NOMO-1 treated with DMSO at 0.1 percent for 48 hours (cell line): ENCODE results near the gene LLGL2.

Experiments
- DNase-seq: peaks from one replicate; lab custom pipeline; 2025; ENCODE audit not compliant: unreplicated experiment; lab: John Stamatoyannopoulos, UW

The LLGL2 gene

DNA sequence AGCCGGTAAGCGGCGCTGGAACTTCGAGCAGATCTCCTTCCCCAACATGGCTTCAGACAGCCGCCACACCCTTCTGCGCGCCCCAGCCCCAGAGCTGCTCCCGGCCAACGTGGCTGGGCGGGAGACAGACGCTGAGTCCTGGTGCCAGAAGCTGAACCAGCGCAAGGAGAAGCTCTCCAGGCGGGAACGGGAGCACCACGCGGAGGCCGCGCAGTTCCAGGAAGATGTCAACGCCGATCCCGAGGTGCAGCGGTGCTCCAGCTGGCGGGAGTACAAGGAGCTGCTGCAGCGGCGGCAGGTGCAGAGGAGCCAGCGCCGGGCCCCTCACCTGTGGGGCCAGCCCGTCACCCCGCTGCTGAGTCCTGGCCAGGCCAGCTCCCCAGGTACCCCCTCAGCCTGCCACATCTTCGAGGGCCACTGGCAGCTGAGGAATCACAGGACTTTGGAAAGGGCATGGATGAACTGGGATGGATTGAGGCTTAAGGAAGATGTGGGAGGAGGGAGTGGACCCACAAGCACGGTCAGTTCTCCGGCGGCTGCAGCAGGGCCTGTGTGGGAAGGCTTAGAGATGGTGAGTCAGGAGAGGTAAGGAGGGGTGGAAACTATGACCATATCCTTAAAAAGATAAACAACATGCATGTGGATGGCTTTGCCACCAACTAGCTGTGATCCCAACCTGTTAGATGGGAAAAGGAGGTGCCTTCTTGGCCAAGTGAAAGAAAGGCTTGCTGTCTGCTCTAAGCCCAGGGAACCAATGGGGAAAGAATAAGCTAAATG, 3.4 kb upstream of the LLGL2 start:
- no peak for DNase-seq

DNA sequence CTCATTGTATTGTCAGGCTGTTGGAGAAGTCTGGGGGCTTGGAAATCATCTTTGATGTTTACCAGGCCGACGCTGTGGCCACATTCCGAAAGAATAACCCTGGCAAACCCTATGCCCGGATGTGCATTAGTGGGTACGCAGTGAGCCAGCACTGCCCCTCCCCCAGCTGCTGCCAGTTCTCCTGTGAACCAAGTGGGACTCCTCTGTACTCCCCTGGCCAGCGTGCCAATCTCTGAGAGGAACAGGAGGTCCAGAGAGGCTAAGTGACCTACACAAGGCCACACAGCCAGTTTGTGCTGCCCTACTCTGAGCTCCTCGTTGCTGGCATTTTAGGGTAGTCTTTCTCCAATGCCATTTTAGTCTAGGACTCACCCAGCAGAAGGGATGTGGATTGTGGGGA, 1.9 kb upstream of the LLGL2 start:
- DNase-seq = no peak

DNA sequence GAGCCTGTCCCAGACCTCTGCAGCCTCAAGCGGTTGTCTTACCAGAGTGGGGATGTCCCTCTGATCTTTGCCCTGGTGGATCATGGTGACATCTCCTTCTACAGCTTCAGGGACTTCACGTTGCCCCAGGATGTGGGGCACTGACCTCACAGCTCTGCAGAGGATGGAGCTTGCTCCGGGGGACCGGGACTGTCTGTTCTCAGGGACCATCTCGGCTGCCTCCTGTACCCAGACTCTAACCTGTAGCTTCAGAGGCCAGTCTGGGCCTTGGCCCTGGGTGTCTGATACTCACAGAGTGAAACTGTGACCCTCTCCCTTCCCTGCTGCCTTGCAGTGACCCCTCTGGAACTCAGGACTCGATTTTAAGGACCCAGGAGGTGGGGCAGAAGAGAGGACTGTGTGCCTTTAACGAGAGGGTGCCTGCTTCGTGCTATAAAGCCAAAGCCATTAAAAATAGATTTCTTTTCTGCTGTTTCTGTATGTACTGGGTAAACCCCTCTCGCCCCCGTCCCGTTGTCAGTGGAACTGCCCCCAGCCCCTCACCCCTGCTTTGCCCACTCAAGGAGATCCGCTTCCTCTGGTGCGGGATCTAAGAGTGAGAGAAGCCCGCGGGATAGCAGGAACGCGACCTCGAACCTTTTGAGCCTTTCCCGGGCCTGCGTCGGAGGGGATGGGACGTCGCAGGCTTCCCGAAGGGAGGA, 1.1 kb upstream of the LLGL2 start:
- DNase-seq = no peak

DNA sequence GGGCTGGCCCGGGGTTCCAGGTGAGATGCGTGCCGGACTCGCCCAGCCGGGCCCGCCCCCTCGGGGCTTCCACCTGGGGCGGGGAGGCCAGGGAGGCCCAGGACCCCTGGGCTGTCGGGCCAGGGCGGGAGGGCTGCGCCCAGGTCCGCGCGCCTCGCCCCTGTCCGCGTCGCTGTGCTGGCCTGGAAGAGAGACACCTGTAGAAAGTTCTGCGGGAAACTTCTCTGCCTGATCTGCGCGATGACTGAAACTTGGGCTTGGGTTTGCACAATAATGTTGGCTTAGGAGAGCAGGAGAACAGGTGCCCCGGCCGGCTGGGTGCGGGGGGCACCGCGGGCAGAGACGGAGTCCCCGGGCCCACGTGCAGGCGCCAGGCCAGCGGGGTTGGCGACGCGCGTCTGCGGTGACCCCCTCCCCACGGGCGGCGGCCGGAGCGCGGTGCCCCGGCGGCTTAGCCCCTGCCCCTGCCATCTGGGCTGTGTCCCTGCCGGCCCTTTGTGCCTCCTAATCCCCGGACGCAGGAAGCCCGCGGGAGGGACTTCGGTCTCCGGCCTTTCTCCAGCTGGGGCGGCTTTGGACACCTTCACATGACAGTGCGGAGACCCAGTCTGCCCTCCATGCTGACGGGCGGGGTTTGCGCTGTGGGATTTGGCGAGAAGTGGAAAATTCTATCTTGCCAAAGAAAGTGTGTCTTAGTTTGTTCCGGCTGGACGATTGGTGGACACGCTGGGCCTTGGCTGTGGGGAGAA, 483 bp downstream of the LLGL2 start:
- DNase-seq = no peak

DNA sequence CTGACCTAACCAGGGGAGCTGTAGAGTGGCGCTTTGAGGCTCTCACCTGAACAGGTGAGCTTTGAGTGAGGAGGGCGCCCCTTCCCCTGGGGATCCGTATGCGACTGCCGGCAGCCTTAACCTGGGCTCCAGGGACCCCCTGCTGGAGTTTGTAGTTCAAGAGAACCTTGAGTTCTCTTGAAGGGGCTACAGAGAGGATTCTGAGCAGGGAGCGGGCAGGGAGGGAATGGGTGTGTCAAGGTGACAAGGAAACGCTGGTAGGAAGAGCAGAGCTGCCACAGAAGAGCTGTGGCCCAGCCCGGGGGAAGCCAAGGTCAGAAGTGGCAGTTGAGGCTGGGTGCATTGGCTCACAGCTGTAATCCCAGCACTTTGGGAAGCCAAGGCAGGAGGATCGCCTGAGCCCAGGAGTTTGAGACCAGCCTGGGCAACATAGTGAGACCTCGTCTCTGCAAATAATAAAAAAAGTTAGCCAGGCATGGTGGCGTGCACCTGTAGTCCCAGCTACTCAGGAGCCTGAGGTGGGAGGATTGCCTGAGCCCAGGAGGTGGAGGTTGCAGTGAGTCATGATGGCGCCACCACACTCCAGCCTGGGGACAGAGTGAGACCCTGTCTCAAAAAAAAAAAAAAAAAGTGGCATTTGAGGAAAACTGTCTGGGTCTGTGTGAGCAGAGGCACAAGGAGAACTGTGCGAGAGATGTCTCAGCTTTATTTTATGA, 1.2 kb downstream of the LLGL2 start:
- no peak for DNase-seq

DNA sequence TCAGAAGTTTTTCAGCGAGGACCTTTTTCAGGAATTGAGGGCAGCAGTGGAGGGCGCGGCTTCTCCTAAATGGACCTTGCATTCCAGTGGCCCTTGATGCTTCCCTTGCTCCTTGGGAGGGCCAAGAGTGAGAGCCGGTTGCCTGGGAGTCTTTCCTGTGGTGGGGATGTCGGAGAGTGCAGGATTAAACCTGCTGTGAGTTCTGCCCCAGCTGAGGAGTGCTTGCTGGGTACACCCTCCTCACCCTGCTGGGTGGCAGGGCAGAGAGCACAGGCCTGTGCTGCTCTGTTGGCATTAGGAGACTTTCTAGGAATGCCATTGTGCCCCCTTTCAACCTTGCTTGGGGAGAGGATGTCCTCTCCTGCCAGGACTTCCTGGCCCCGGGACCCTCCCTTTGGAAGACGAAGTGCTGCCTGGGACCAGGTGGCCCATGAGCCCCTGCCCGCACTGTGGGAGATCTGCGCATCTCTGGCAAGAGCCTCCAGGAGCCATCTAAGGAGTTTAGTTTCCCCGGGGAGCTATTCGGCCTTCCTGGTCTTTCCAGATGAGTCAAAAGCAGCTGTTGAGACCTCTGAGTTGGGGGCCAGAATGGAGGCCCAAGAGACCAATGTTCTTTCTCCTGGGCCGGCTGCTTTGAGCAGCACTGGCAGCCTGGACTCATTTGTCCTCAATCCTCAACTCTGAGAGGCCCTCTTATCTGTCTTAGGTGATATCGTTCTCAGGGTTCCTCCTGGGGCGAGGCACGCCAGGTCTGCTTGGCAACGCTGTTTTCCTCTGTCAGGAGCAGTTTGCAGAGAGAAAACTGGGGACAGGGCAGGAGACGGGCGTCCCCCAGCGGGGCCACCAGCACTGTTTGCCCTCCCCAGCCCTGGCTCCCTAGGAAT, 5.6 kb downstream of the LLGL2 start:
- no peak for DNase-seq

DNA sequence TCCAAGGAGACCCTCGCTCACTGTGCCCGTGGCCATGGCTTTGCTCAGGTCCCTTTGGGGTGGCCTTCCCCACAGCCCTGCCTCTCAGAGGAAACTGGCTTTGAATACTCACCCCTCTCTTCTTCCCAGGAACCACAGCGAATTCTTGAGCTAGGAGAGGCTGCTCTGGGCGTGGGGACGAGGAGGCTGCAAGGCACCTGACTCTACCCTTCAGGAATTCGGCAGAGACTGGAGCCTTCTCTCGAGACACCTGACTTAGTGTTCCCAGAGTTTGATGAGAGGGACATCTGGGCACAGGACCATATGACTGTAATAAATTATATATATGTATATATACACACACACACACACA, 6.2 kb downstream of the LLGL2 start:
- DNase-seq = no peak

DNA sequence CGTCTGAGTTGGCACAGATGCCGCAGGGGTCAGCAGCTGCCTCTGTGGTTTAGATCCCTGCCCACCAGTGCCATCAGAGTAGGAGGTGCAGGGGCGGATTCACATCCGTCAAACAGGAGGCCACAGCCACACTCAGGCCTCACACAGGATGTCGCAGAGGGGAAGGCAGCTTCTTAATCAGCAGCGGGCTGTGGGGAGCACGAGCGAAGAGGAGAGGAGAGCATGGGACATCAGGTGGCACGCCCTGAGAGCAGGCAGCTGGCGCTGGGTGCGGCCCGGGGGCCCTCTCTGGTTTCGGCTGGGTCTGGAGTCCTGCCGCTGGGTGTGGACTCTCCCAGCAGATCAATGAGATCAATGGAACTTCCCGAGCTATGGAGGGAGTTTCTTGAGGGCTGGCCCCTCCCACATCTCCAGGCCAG, 9.6 kb downstream of the LLGL2 start:
- DNase-seq = no peak

DNA sequence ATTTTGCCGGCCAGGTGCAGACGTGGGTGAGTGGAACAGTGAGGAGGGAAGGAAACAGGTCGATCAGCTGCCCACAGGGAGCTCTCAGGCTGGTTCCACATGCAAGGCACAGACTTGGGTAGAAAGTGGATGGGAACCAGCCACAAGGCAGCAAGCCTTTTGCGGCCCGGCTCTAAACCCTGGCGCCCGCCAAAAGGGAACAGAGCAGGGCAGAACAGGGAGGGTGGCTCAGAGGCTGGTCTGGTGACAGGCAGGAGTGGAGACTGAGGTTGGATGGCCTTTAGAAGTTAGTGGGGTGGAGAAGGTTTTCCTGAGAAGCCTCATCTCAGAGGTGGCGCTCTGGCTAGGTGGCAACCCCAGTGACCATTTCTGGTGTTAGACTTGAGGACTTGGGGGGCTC, 10.4 kb downstream of the LLGL2 start:
- DNase-seq = no peak

DNA sequence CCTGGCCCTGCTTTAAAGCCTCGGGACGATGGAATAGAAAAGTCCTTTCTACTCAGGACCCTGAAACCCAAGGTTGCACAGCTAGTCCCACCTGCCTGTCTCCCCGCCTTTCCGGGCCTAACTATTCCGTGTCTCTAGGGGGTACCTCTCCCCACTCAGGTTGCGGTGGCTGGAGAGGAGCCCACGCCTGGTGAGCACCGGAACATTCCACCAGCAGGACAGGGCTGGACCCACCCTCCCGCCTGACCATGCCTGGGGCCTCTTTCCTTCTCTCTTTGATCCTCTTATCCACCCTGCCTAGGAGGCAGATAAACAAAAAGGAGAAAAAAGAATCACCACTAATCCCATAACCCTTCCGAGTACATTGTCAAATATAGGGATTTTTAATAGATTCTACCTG, 10.9 kb downstream of the LLGL2 start:
- no peak for DNase-seq

DNA sequence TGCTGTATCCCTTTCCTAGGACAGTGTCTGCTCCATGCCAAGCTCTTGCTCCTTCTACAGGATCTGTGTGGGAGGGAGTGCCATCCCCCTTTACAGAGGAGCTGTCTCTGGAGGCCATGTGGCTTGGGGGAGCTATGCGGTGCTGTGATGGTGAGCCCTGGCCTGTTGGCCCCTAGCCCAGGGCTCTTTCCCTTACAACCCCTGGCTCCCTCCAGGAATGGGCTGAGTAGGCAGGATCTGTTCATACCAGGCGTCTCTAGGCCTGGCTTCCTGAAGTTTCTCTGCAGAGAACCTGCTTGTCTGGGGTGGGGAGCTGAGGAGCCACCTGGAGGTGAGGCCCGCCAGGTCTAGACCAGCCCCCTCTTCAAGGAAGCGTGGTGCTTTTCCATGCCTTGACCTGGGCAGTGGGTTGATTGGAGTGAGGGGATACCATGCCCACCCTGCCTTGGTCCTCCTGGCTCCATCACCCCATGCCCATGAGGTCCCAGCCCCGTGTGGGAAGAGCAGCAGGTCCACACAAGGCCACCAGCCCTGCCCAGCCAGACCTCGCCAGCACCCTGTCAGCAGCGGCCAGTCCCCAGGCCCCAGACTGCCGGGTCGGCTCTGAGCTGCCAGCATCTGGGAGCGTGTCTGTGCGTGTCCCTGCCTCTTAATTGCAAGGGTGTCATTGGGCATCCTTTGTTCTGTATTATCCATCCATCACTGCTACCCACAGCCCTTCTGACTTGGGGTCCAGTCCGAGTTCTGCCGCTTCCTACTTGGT, 14.7 kb downstream of the LLGL2 start:
- DNase-seq = no peak

DNA sequence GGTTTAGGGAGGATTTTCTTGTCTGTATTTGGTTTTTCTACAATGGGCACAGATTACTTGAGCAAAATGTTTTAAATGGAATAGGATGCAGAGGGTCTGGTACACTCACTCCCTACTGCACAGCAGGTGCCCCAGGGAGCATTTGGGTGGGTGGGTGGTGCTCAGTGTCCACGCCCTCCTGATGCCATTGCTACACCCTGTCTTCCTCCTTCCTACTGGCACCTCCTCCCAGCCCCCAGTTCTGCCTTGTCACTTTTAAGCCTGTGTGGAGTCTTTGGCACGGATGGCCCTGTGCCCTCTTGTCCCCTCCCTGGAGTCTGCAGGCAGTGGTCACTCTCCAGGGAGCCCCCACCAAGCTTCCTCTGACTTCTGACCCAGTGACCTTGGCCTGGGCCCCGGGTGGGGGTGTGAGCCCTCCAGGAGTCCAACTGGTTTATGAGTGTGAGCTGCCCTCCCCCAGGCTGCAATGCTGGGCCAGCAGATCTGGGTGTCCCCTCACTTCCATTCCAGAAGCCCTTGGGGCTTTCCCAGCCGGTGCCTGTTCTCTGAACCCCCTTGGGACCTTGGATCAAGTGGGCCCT, 15.5 kb downstream of the LLGL2 start:
- no peak for DNase-seq

DNA sequence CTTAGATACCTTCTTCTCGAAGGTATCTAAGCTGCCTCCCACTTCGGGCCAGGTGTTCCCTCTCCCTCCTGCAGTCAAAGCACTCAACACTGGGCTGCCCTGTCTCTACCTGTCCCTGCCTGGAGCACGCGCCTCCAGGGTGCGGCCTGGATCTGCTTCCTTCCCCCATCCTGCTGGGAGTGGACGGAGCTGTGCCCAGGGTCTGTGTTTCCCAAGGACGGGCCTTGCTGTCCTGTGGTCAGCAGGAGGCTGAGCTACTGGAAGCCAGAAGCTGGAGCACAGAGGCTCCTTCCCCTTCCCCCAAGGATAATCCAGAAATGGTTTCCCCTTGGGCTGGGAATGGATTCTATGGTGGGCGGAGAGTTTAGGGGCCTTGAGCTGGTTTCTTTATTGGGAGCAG, 16.7 kb downstream of the LLGL2 start:
- no peak for DNase-seq

DNA sequence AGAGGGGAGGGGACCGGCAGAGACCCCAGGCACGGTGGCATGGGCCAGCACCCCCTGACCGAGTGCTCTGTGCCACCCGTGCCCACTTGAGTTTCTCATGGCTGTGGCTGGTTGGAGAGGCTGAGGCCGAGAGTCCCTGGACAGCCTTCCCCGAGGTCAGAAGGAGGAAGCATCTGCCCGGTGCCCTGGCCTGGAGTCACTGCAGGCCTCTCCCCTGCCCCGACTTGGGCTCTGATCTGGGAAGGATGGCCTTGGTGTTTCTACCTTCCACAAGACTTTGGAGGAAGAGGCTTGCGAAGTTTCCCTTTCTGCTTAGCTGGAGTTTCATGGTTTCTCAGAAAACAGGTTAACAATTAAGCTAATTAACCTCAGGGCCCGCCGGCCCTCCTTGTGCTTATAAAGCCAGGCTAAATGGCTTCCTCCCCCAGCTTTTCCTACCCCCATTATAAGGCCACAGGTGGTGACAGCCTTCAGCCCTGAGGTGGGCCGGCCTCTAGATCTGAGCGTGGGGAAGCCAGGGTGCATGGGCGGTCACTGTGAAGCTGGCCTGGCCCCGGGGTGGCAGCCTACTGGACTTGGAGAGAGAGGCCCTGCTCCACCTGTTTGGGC, 17.3 kb downstream of the LLGL2 start:
- no peak for DNase-seq

DNA sequence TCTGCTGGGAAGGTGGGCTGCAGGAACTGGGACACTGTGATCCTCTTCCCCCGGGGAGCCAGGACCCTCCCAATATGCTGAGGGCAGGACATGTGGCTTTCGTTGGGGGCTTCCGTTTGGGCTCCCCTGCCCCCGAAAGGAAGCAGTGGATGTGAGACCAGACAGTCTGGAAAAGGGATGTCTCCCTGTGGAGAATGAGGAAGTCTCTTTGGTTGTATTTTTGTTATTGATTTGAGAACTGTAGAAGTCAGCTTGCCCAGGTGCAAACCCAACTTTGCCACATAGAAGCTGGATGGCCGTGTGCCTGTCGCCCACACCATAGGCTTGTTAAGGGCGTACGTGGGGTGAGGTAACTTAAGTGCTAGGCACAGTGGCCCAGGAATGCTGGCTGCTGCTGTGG, 18.8 kb downstream of the LLGL2 start:
- no peak for DNase-seq

DNA sequence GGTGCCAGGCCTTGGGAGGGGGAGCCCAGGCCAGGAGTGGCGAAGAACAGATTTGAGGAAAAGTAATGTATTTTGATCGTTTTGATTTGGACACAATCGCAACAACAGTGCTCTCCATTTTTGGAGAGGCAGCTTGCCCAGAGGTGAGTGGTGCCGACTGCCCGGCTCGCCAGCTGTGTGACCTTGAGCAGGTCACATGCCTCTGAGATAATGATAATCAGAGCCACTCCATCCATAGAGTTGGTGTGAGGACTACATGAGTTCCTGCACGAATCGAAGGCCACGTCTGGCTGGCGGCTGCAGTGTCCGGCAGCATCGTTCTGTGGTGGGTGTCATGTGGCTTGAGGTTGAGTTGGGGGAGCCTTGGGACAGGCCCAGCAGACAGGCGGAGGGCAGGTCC, 20.7 kb downstream of the LLGL2 start:
- DNase-seq = no peak

DNA sequence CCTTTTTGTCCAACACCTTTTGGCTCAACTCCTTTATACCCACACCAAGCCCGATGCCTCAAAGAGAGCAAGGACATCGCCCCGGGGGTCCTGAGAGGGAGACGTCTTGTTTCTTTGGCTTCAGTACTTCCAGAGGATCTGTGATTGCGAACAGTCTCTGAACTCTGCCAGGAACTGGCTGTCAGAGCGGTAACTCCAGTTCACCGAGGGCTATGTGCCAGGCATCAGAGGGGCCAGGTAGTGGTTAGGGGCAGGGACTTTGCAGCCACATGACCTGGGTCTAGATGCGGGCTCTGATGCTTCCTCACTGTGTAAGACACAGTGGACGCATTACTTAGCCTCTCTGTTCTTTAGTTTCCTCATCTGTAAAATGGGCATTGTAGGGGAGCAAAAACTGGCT, 21.6 kb downstream of the LLGL2 start:
- DNase-seq = no peak

DNA sequence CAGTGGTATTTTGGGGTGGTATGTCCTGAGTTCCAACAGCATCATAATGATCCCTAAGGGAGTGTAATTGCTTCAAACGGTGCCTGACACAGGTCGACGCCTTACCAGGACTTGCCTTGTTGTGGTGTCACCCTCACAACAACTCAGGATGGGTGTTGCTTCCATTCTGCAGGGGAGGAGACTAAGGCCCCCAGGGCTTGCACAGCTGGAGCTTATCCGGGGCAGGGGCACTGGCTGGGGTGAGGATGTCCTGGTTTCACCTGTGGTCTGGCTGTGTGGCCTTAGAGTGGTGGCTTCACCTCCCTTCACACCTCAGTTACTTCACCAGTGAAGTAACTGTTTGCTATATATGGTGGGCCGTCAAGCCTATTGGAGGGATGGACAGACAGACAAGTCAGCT, 23.3 kb downstream of the LLGL2 start:
- no peak for DNase-seq
